Neural cell (in vitro differentiated cells): ENCODE data around the gene AZIN2. TPM values are rescaled to one million over a fixed set of nuclear protein-coding genes. Genes with fewer than 3 reads are reported as not detected.
"Not testable (repeated sequence)": the region's sequence is repeated elsewhere in the genome, so short reads cannot be mapped to it uniquely, and the experiment has no call there.

Source experiments
- H2AFZ ChIP-seq: fragments of 200-600, 300-800 bp; sonication (generic), shearing (Covaris generic); 2 replicates; pipeline ENCODE4 v1.6.0; 2014; ENCODE audit warnings: low read depth, mild to moderate bottlenecking, antibody characterized with exemption, low read length, moderate library complexity
- H3F3A ChIP-seq: fragments of 200-600 bp; shearing (Covaris generic); 2 replicates; pipeline ENCODE4 v1.6.1; 2016; ENCODE audit warnings: mild to moderate bottlenecking, moderate library complexity, mixed read lengths, antibody characterized with exemption, low read length; ENCODE audit not compliant: insufficient read depth, poor library complexity, severe bottlenecking
- H3K27ac ChIP-seq: fragments of 200-600, 300-800 bp; sonication (generic), shearing (Covaris generic); 2 replicates; pipeline ENCODE4 v1.5.1; 2014; ENCODE audit warnings: mild to moderate bottlenecking, low read length, moderate library complexity
- H3K27me3 ChIP-seq: fragments of 300-800, 200-600 bp; sonication (generic), shearing (Covaris generic); 2 replicates; pipeline ENCODE4 v1.6.0; 2014; ENCODE audit warnings: mild to moderate bottlenecking, low read depth, low read length, moderate library complexity; ENCODE audit not compliant: insufficient read depth
- H3K36me3 ChIP-seq: fragments of 300-800, 200-600 bp; sonication (generic), shearing (Covaris generic); 2 replicates; pipeline ENCODE4 v1.5.1; 2014; ENCODE audit warnings: mild to moderate bottlenecking, antibody characterized with exemption, low read length, moderate library complexity; ENCODE audit not compliant: insufficient read depth
- H3K4me2 ChIP-seq: fragments of 300-800, 200-600 bp; sonication (generic), shearing (Covaris generic); 2 replicates; pipeline ENCODE4 v1.6.0; 2014; ENCODE audit warnings: mild to moderate bottlenecking, low read length
- H3K4me3 ChIP-seq: fragments of 300-800, 200-600 bp; sonication (generic), shearing (Covaris generic); 2 replicates; pipeline ENCODE4 v1.5.1; 2014; ENCODE audit warnings: mild to moderate bottlenecking, low read length, moderate library complexity
- H3K79me2 ChIP-seq: fragments of 200-600 bp; shearing (Covaris generic); replicated peaks from 2 replicates; pipeline ENCODE4 v1.6.0; 2014; ENCODE audit warnings: mild to moderate bottlenecking, low read length, moderate library complexity; ENCODE audit not compliant: insufficient read depth
- H3K9ac ChIP-seq: fragments of 300-800, 200-600 bp; sonication (generic), shearing (Covaris generic); 2 replicates; pipeline ENCODE4 v1.6.1; 2016; ENCODE audit warnings: mild to moderate bottlenecking, low read length, mixed read lengths
- H3K9me2 ChIP-seq: fragments of 200-600 bp; shearing (Covaris generic); 2 replicates; pipeline ENCODE4 v1.6.1; 2016; ENCODE audit warnings: mild to moderate bottlenecking, low read length, mixed read lengths; ENCODE audit not compliant: insufficient read depth
- H3K9me3 ChIP-seq: fragments of 200-600, 300-800 bp; sonication (generic), shearing (Covaris generic); 2 replicates; pipeline ENCODE4 v1.6.1; 2016; ENCODE audit warnings: mild to moderate bottlenecking, mixed run types, low read length, moderate library complexity, mixed read lengths
- H4K20me1 ChIP-seq: fragments of 200-600 bp; shearing (Covaris generic); 2 replicates; pipeline ENCODE4 v1.6.1; 2016; ENCODE audit warnings: mild to moderate bottlenecking, mixed run types; ENCODE audit not compliant: insufficient read depth
- CTCF ChIP-seq: fragments of 450-650 bp; IDR thresholded peaks from 2 replicates; pipeline ENCODE4 v1.5.1; 2014; ENCODE audit warnings: antibody characterized with exemption, mild to moderate bottlenecking, moderate library complexity; ENCODE audit not compliant: poor library complexity, severe bottlenecking
- EP300 ChIP-seq: fragments of 450-650 bp; conservative IDR thresholded peaks from 2 replicates; pipeline ENCODE4 v1.6.1; 2014; ENCODE audit warnings: antibody characterized with exemption, mild to moderate bottlenecking, moderate library complexity; ENCODE audit not compliant: poor library complexity, severe bottlenecking
- EZH2 ChIP-seq: fragments of 200-600, 300-800 bp; shearing (Covaris generic), sonication (generic); IDR thresholded peaks from 2 replicates; pipeline ENCODE4 v1.6.1; 2014; ENCODE audit warnings: antibody characterized with exemption, low read length, borderline replicate concordance, mild to moderate bottlenecking; ENCODE audit not compliant: insufficient read depth, poor library complexity, severe bottlenecking
- MXI1 ChIP-seq: fragments of 450-650 bp; conservative IDR thresholded peaks from 2 replicates; pipeline ENCODE4 v1.6.1; 2014; ENCODE audit warnings: antibody characterized with exemption, mild to moderate bottlenecking; ENCODE audit not compliant: poor library complexity, severe bottlenecking
- POLR2AphosphoS5 ChIP-seq: IDR thresholded peaks from 2 replicates; pipeline ENCODE4 v1.6.1; 2012
- RAD21 ChIP-seq: fragments of 450-650 bp; conservative IDR thresholded peaks from 2 replicates; pipeline ENCODE4 v1.6.1; 2014; ENCODE audit warnings: antibody characterized with exemption, mild to moderate bottlenecking, moderate library complexity
- REST ChIP-seq: IDR thresholded peaks from 2 replicates; pipeline ENCODE4 v1.6.1; 2012; ENCODE audit warnings: borderline replicate concordance
- SMC3 ChIP-seq: fragments of 450-650 bp; conservative IDR thresholded peaks from 2 replicates; pipeline ENCODE4 v1.6.1; 2014; ENCODE audit warnings: antibody characterized with exemption, mild to moderate bottlenecking, moderate library complexity; ENCODE audit not compliant: poor library complexity
- TAF1 ChIP-seq: IDR thresholded peaks from 2 replicates; pipeline ENCODE4 v1.6.1; 2012; ENCODE audit warnings: low read depth
- polyA plus RNA-seq: library from polyadenylated mRNA; depleted of rRNA; stranded (reverse); fragments of >200 nt; gene quantifications from 2 replicates; pipeline ENCODE4 v1.2.3, GENCODE V29; 2014

Gene AZIN2
- polyA plus RNA-seq, 1 donor from 2014 or later = 22.7 TPM

GRCh38 chr1:33061834-33062233 lies 19.1 kb upstream of the AZIN2 start:
- Histone ChIP-seq H3F3A (no peaks in the 10 kb centered on the region), H3K36me3 (no peaks in the 10 kb centered on the region), H3K9me2 (no peaks in the 10 kb centered on the region), H3K4me3 (no peak overlapping the region), H3K79me2 (no peaks in the 10 kb centered on the region), H3K27me3 (no peaks in the 10 kb centered on the region), H4K20me1 (no peaks in the 10 kb centered on the region), H2AFZ (no peak overlapping the region), H3K27ac (no peak overlapping the region), H3K9me3 (peaks cover 4% of the 10 kb centered on the region), H3K4me2 (no peak overlapping the region), H3K9ac (no peak overlapping the region)
- no peak for TF ChIP-seq TAF1
- TF ChIP-seq REST = no peak
- no peak for TF ChIP-seq EZH2
- no peak for TF ChIP-seq MXI1
- no peak for TF ChIP-seq POLR2AphosphoS5
- no peak for TF ChIP-seq SMC3
- no peak for TF ChIP-seq EP300
- TF ChIP-seq CTCF = no peak
- TF ChIP-seq RAD21 = no peak

- H2AFZ ChIP-seq, H3K9me2 ChIP-seq, H3K27ac ChIP-seq, H3K27me3 ChIP-seq, H3K9ac ChIP-seq, H3K79me2 ChIP-seq, H3K4me3 ChIP-seq, H3F3A ChIP-seq, H4K20me1 ChIP-seq, H3K9me3 ChIP-seq, H3K4me2 ChIP-seq, H3K36me3 ChIP-seq: not testable (repeated sequence)
Measured at GRCh38 chr1:33064284-33064683, 16.7 kb upstream of the AZIN2 start.

- H3K9me2 ChIP-seq = no peaks in the 10 kb centered on the region
- H3K4me3 ChIP-seq = no peak overlapping the region
- no peak for TF ChIP-seq MXI1
- TF ChIP-seq SMC3 = no peak
- TF ChIP-seq EZH2 = no peak
- no peak for TF ChIP-seq CTCF
- no peak for TF ChIP-seq TAF1
- no peak for TF ChIP-seq REST
- TF ChIP-seq EP300 = no peak
- TF ChIP-seq POLR2AphosphoS5 = no peak
- no peak for TF ChIP-seq RAD21
- peaks cover 4% of the 10 kb centered on the region for H3K9me3 ChIP-seq
- H3K36me3 ChIP-seq = no peaks in the 10 kb centered on the region
- H3K27me3 ChIP-seq = no peaks in the 10 kb centered on the region
- no peak overlapping the region for H2AFZ ChIP-seq
- no peaks in the 10 kb centered on the region for H3F3A ChIP-seq
- H3K79me2 ChIP-seq = no peaks in the 10 kb centered on the region
- no peaks in the 10 kb centered on the region for H4K20me1 ChIP-seq
- no peak overlapping the region for H3K9ac ChIP-seq
- H3K4me2 ChIP-seq = no peak overlapping the region
- no peak overlapping the region for H3K27ac ChIP-seq
Measured at GRCh38 chr1:33065301-33065700, 15.7 kb upstream of the AZIN2 start.
